Right ventricle myocardium superior (tissue), 1 donor: ENCODE results near the gene CD63. TPM values are rescaled to one million over a fixed set of nuclear protein-coding genes. Genes with fewer than 3 reads are reported as not detected.

ENCODE experiments used
- ATAC-seq: fragments of 200-7000 bp; cut with Tn5 transposase; one replicate; pipeline ENCODE4 v1.9.1; 2020; ENCODE audit warnings: mild to moderate bottlenecking; ENCODE audit not compliant: poor library complexity
- DNase-seq: peaks from one replicate; pipeline ENCODE4 v3.0.0-alpha.2; 2020
- intact Hi-C: fragments of 100-400 bp; cut with DNase I; formaldehyde crosslinking; loops from one replicate; pipeline ENCODE4 v1.11.2; 2022
- total RNA-seq: library from RNA; stranded (reverse); fragmentation: NEBNext Ultra II Directional; extraction: Animal tissue kit (Norgen Biotek cat#: 25700); gene quantifications from one replicate; pipeline ENCODE4 v1.2.1, GENCODE V29; 2021
- donor health status: DM: no; HTN: yes; CAD: no; lungs with severe emphysema.

The CD63 gene
- total RNA-seq, 1 donor from 2014 or later: 723 TPM

- DNase-seq (peak; percentile 81), ATAC-seq (no peak)
- intact Hi-C loops: no loop called here
Measured at GRCh38 chr12:55727643-55728185, 1.1 kb downstream of the CD63 start.

GRCh38 chr12:55726971-55727370 lies 1.8 kb downstream of the CD63 start:
- no peak for DNase-seq
- intact Hi-C loops: no loop called here
- ATAC-seq: no peak

GRCh38 chr12:55725556-55725955 lies 3.3 kb downstream of the CD63 start:
- ATAC-seq (no peak), DNase-seq (no peak)
- intact Hi-C loops: no loop called here

- peak; percentile 37 for DNase-seq
- ATAC-seq: no peak
- intact Hi-C loops: no loop called here
Measured at GRCh38 chr12:55724940-55725309, 3.9 kb downstream of the CD63 start.

GRCh38 chr12:55724226-55724939 lies 4.4 kb downstream of the CD63 start:
- intact Hi-C loops: no loop called here
- DNase-seq: peak; percentile 84
- ATAC-seq: no peak

GRCh38 chr12:55723516-55724225 lies 5.1 kb downstream of the CD63 start:
- intact Hi-C loops: no loop called here
- DNase-seq (peak; percentile 42), ATAC-seq (no peak)

- peak; percentile 28 for DNase-seq
- intact Hi-C loops: no loop called here
- ATAC-seq: no peak
Measured at GRCh38 chr12:55722948-55723347, 5.9 kb downstream of the CD63 start.

- intact Hi-C loops: no loop called here
- DNase-seq: peak; percentile 45
- no peak for ATAC-seq
Measured at GRCh38 chr12:55721601-55722213, 7.1 kb downstream of the CD63 start.

- ATAC-seq (peak; percentile 51), DNase-seq (peak; percentile 78)
- intact Hi-C loops: no loop called here
Measured at GRCh38 chr12:55720894-55721444, 7.8 kb downstream of the CD63 start.

- DNase-seq (peak; percentile 81), ATAC-seq (peak; percentile 55)
- intact Hi-C loops: no loop called here
Measured at GRCh38 chr12:55720071-55720564, 8.7 kb downstream of the CD63 start, which contains the start of gene RDH5. Gene RDH5, plus strand, starts transcription at chr12:55720393. Its CDS starts 792 bp downstream, at chr12:55721185.

- intact Hi-C loops: no loop called here
- peak; percentile 20 for DNase-seq
- ATAC-seq: no peak
Measured at GRCh38 chr12:55719371-55719770, 9.4 kb downstream of the CD63 start.

- ATAC-seq (no peak), DNase-seq (peak; percentile 37)
- intact Hi-C loops: no loop called here
Measured at GRCh38 chr12:55718624-55719275, 10.1 kb downstream of the CD63 start.

GRCh38 chr12:55718015-55718414 lies 10.8 kb downstream of the CD63 start:
- ATAC-seq: no peak
- intact Hi-C loops: no loop called here

GRCh38 chr12:55717011-55718007 lies 11.5 kb downstream of the CD63 start:
- intact Hi-C loops: no loop called here
- ATAC-seq (no peak), DNase-seq (peak; percentile 40)

More at GRCh38 chr12:55718015-55718414, 10.8 kb downstream of the CD63 start:
- peak; percentile 23 for DNase-seq

GRCh38 chr12:55716582-55716957 lies 12.2 kb downstream of the CD63 start:
- ATAC-seq (no peak), DNase-seq (no peak)
- intact Hi-C loops: no loop called here

GRCh38 chr12:55715833-55716581 lies 12.8 kb downstream of the CD63 start, which contains the start of gene BLOC1S1:
Gene BLOC1S1, plus strand, starts transcription at chr12:55716046. Its CDS starts 6 bp downstream, at chr12:55716052.
- ATAC-seq: peak; percentile 69
- peak; percentile 95 for DNase-seq
- intact Hi-C loops: no loop called here
